HPDE6-E6E7 (cell line): Measurements from ENCODE around the gene GNAI3.
A peak's percentile ranks its signal among the peaks of the same experiment; 100 is the strongest.

ENCODE experiments used
- DNase-seq: peaks from one replicate; pipeline ENCODE4 v3.0.0; 2011; ENCODE audit warnings: missing footprints; ENCODE audit errors: extremely low spot score

Gene GNAI3

DNA sequence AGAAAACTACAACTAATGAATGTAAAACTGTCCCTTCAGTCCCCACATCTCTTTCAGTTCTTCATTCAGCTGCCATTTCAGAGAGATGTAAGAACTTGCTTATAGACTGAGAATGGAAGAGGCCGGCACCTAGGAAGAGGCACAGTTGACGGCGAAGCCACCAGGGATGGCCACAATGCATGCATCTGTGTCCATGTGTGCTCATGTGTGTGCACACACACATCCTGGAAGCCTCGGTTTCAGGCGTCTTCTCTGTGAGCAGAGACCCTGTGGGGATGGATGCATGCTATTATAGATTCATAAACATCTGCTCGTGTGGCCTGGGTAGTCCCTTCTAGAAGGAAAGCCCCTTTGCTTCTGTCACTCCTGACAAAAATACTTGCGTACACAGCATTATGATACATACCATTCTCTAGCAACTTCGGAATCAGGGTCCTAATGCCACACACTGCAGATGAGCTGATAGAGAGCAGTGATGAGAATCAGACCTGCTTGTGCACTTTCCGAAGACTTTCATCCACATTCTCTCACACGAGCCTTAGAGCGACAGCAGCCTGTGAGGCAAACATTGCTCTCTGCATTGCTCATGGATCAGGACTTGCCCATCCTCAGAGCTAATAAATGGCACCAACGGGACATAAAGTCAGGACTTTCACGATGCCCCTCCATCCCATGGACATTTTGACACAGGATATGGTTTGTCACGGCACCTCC is 21.2 kb upstream of the GNAI3 start:
- no peak for DNase-seq

DNA sequence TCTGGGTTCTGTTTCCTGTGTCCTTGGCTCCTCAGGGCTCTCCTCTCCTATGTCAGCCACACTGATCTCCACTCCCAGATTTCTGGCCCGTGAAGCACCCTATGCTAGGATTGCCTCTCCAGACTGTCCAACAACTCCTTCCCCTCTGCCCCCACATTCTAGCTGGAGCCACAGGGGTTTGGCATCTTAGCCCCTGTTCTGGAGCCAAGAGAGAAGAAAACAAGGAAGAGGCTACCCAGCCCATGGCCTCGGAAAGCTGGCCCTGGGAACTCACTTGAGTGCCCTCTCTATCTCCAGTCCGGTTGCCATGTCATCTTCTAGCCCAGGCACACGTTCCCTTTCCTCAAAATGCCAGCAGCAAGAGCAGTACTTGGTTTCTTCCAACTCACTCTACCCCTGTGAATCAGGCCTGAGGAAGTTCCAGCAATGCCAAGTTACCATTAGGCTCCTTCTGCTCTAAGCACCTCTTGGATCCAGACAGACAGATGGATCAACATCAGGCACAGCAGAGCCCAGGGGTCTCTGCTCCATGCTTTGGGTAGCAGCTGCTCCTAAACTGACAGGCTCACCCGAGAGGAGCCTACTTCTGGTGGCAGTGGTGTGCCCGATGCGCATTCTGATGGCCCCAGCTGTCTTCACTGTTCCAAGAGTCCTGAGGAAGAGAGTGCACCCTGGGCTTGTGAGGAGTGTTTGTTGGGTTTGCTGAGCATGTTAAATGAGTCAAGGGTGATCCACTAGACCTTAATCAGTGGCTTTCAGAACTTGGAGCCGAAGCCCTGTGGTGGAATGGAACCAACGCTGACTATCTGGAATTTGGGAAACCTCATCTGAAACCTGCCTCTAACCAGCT is 20.3 kb upstream of the GNAI3 start:
- DNase-seq: no peak

DNA sequence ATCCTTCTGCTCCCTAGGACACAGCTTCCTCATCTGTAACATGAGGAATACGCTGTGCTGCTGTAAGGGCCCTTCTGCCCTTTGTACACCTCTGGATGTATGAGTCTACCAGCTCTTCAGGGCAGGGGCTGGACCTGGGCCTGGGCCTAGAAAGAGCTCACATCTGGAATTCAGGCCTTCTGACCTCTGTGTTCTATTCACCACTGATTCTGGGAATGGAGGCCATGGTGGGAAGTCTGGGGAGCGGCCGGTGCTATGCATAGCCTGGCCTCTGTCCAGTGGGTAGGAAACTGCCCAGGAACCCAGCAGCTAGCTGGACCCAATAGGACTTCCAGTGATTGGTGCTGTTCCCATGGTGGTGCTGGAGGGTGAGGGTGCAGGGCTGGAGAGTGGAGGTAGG is 19.7 kb upstream of the GNAI3 start:
- no peak for DNase-seq

DNA sequence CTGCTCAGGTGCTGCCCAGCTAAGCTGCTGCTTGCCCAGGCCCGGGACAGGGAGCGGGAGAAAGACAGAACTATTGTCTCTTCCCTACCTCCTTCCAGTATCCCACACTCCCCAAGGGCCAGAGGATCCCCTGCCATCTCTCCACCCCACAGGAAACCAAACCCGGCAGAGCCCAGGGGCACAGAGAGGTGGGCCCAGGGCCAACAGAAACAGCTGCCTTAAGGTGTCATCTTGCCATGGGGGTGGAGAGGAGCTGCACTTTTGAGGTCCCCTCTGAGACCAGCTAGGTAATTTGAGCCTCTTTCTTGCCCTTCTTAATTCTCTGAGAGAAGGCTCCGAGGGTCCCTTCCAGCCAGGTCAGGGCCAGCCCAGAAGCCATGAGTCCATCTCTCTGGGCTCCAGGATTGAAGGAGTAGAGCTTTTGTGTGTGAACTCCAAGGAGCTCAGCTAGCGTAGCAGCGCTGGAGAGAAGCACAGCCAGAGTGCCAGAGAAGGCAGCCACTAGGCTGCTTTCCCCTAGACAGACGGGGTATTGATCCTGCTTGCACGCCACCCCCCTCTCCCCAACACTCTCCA is 18.4 kb upstream of the GNAI3 start:
- no peak for DNase-seq

DNA sequence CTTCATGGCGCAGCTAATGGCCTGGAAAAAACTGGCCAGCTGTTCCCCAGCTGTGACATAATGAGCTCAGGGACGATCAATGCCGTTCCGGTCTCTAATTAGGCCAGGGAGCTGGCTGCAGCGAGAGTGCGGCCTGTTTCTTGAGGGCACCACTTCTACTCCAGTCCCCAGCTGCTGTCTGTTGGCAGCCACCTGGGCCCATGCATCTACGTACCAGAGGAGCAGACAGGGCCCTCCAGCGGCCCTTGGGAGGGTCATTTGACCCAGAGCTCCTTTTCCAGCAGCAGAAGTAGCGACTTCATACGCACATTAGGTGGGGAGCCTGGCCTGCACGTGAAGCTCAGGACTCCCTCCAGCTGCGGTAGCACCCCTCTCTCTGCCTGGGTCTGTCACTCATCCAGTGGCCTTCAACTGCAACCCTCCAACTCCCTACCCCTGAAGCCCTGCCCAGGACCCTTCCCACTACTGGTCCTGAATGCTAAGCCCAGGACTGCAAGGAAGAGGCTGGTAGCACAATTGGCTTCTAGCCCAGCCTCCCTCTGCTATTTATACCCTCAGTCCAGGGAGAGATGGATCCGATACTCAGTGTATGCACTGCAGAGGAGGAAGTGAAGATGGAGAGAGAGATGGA is 17.8 kb upstream of the GNAI3 start:
- DNase-seq: no peak

DNA sequence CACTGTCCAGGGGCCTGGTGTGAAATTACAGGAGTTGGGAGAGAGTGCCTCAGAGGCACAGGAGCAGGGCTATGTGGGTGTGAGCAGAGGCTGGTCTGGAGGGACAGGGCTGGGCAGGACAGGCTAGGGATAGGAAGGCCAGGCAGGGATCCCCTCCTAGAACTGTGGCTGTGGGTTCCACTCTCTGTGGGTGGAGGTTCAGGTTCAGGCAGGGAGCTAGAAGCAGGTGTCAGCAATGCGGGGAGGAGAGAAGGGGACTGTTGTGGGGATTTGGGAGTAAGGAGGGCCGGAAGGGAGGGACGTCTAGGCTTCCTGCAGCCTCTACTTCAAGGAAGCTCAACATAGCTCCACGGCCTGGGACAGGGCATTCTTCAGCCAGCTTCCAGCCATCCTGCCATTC is 17.0 kb upstream of the GNAI3 start:
- DNase-seq: no peak

DNA sequence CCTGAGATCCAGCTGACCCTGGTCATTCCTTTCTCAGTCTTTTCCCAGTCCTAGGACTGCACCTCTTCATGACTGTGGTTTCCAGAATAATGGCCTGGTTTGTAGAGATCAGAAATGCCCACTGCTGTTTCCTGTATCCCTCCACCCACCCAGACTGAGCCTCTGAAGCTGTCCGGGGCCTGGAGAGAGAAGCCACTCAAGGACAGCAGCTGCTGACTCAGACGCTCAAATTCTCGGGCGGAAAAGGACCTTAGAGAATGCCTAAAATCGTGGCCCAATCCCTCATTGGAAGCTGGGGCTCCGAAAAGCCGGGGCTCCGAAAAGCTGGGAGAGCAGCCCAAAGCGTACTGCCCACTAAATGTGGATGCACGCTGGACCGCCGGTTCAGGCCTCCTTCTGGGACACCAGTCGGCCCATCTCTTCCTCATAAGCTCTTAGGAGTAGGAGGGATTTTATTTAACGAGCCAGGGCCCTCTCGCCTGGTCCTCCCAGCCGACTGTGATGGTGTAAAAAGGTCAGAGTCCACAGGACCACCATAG is 16.5 kb upstream of the GNAI3 start:
- no peak for DNase-seq

DNA sequence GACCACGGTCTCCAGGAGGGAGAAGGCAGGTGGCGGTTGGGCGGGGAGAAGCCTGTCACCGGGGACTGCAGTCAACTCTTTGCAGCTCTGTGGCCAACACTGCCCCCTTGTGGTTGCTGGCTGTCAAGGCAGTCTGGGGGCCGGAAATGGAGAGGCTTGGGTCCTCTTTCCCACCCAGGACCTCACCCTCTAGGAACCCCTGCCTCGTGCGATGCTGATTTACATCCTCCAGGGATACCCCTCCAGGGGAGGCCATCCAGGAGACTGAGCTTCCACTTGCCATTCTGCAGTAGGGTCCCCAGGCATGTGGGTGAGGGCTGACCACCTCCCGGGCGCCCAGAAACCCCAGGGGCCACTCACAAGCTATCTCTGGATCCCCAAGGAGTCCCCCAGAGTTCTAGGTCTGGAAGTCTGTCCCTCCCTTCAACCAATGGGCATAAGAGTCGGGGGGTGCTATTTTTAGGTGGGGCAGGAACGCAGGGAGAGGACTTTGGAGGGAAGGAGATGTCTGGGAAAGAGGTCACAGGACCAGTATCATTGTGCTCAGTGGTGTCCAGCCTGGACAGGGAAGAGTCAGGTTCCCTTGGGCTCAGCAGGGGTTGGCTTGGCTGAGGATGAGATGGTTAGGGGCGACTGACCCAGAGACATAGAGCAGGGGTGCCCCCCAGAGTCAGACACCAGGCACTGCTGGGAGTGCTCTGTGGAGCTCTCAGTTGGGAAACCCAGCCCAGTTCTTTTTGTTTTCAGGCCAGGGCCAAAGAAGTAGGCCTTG is 15.9 kb upstream of the GNAI3 start:
- peak; percentile 79 for DNase-seq

DNA sequence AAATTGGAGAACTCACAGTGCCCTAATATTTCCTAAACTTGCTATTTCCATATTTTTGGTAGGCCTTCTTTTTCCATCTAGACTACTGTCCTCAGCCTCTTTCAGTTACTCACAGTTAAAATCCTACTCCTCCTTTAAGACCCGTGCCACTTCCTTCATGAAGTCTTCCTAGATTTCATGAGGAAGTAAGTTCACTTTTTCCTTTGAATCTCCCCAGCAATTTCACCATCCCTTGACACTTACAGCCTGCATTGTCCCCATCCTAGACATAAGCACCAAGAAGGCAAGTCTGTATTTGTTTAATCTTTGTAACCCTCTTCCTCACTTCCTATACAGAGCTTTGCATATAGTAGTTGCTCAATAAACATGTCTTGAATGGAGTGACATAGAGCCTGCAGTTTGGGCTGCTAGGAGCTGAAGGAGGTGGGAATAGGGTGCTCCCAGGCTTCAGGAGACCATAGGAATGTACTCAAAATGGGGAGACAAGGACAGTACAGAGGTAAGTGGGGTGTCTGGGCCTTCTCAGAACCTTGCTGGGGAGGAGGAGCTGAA is 14.0 kb upstream of the GNAI3 start:
- DNase-seq: no peak

DNA sequence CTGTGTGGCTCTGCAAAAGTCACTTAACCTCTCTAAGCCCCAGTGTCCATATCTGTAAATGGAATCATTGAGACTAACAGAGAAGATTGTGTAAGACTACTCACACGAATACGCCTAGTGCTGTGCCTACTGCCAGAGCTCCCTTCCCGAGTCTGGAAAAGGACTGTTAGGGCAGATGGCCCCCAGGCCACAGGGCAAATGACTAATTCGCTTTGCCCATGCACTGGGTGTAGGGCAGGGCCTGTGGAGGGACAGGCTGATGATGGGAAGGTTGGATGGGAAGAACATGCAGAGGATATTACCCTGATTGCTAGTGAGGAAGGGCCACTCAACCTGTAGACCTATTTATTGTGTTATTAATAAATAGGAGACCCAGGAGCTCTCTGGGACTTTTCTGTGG is 12.9 kb upstream of the GNAI3 start:
- no peak for DNase-seq

DNA sequence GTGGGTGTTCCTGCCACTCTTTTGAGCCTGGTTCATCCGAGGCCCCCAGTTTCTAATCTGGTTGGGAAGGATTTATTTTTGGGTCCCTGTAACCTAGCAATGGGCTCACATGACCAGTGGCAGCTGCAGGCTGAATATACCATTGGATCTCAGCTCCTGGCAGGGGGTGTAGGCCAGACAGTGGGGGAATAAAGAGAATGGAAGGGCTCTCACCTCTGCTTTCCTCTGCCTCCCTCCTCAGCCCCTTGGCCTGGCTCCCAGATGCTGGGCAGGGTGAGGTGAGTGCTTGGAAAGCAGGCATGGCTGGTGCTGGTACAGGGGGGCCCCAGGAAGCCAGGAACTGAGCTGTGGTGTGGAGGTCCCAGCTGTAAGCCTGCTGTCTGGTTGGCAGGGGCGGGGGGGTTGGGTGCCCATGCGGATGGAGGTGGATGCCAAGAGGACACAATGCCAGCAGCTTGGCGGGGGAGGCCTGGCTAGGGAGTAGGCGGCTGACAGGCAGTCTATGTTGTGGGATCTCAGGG is 12.4 kb upstream of the GNAI3 start:
- DNase-seq: no peak

DNA sequence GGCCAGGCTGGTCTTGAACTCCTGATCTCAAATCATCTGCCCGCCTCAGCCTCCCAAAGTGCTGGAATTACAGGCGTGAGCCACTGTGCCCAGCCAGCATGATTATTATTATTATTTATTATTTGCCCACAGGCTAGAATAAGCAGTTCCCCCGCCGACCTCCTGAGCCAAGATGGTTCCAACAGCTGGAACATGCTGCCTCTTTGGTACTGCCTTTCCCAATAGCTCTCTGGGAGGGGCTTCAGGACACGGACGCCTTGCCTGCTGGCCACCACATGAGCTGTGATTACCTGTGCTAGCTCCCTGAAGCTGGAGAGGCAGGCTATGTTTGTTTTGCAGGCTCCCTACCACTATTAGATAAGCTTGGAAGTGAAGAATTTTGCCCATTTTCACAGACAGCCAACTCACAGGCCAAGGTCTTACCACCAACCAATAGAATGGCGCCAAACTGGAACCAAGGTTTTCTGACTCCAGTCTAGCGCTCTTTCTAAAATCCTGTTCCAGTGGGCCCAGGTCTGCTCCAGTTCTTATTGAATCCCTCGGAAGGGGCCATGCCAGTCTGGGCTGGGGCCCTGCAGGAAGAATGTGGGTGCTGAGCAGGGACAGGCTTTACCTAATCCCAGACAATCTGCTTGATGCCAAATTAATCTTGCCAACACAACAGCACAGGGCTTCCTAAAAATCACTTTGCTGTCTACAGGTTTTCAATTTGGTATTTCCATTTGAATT is 10.8 kb upstream of the GNAI3 start:
- DNase-seq: no peak

DNA sequence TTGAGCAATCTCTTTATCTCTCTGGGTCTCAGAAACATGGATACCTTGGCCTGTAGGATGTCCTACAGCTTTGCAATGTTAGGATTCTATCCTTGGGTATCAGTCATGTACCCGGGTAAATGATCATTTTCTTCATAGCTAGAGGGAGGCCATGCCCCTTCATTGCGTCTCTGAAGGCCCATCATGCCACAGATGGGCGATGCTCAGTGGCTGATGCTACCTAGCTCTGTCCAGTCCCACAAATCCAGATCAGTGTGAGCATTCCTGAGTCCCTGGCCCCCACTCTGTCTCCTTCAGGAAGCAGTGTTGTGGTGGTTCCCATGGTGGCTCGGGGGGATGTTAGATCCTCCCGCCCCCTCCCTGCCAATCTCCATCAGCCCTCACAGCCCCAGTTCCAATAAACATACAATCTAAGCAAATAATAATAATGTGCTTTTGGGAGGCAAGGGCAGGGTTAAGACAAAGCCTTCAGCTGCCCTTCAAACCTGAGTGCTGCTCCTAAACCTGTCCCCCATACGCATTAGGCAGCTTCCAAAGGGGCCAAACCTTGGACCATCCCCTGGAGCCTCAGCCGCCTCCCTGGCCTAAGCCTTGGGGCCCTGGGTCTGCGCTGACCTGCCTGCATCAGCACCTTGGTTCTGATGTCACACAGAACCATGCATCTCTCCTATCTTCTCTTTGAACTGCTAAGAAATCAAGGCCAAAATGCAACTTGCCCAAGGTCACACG is 9.4 kb upstream of the GNAI3 start:
- no peak for DNase-seq

DNA sequence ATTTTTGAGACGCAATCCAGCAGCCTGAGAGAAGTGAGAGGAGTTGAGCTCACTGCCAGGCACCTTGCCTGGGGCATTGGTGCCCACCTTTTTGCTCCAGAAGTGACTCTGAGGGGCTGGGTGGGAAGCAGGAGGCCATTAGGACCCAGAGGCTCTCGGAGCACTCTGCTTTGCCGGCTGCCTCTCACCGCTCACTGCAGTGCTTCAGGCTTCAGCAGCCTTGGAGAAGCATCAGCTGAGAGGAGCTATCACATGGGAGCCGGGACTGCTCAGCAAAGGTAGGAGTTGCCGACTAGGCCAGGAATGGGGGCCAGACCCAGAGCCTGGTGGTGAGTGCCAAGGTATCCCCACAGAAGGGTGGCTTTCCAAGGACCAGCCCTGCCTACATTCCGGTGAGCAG is 8.7 kb upstream of the GNAI3 start, which contains the start of gene GPR61:
Gene GPR61 (plus strand): TSS at position 197 of the 400 bp plus-strand sequence. CDS start 3,151 bp downstream, outside the sequence.
- DNase-seq: no peak

DNA sequence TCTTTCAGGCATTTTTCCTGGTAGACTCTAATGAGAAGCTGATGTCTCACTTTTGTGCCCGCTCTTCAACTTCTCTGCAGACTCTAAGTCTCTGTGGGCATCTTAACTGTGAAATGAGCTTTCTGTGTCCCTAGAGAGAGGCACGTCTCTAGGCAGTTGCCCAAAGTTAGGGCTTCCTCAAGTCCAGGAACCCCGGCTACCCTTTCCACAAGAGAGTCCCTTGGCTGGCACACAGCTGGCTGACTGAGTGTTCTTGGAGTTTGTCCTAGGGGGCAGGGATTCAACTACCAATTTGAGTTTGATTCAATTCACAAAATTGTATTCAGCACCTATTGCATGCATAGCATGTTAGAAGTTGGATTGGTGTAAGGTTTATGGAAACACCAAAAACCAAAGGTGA is 7.3 kb upstream of the GNAI3 start:
- DNase-seq: no peak

DNA sequence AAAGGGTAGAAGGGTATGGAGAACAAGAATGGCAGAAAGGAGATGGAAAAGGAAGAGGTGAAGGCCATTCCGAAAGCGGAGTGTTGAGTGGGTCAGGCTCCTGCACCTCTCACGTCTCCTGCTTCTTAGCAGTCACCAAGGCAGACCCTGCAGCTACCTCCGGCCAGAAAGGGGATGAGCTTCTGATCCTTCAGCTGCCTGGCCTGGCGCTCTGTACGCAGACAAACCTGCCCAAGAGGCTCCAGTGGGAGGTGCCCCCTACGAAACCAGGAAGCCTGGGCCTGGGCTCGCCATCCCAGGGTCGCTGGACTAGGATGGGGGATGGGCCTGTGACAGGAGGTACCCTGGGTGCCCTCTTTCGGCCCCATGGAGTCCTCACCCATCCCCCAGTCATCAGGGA is 5.8 kb upstream of the GNAI3 start:
- no peak for DNase-seq

DNA sequence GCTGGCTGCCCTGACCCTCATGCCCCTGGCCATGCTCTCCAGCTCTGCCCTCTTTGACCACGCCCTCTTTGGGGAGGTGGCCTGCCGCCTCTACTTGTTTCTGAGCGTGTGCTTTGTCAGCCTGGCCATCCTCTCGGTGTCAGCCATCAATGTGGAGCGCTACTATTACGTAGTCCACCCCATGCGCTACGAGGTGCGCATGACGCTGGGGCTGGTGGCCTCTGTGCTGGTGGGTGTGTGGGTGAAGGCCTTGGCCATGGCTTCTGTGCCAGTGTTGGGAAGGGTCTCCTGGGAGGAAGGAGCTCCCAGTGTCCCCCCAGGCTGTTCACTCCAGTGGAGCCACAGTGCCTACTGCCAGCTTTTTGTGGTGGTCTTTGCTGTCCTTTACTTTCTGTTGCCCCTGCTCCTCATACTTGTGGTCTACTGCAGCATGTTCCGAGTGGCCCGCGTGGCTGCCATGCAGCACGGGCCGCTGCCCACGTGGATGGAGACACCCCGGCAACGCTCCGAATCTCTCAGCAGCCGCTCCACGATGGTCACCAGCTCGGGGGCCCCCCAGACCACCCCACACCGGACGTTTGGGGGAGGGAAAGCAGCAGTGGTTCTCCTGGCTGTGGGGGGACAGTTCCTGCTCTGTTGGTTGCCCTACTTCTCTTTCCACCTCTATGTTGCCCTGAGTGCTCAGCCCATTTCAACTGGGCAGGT is 5.0 kb upstream of the GNAI3 start:
- DNase-seq: no peak

DNA sequence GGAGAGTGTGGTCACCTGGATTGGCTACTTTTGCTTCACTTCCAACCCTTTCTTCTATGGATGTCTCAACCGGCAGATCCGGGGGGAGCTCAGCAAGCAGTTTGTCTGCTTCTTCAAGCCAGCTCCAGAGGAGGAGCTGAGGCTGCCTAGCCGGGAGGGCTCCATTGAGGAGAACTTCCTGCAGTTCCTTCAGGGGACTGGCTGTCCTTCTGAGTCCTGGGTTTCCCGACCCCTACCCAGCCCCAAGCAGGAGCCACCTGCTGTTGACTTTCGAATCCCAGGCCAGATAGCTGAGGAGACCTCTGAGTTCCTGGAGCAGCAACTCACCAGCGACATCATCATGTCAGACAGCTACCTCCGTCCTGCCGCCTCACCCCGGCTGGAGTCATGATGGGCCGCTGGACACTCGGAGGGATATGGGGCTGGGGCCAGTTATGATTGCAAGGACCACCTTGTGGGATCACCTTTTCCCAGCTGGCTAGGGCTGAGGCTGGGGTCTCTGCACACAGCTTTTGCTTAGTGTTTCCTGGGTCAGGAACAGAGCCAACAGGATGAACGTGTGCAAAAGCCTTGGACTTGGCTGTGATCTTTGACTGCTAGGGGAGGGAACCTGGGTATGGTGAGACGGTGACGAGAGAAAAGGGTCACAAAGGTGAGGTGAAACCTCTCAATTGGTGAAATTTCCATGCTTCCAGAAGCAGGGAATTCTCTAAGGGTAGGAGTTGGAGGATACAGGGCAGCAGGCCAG is 4.3 kb upstream of the GNAI3 start:
- DNase-seq: no peak
